Neural cell (in vitro differentiated cells): ENCODE results near the gene CYP26B1. TPM values are rescaled to one million over a fixed set of nuclear protein-coding genes. Genes with fewer than 3 reads are reported as not detected.

Experiments
- H2AFZ ChIP-seq: fragments of 200-600, 300-800 bp; sonication (generic), shearing (Covaris generic); 2 replicates; pipeline ENCODE4 v1.6.0; 2014; ENCODE audit warnings: low read depth, mild to moderate bottlenecking, antibody characterized with exemption, low read length, moderate library complexity
- H3F3A ChIP-seq: fragments of 200-600 bp; shearing (Covaris generic); 2 replicates; pipeline ENCODE4 v1.6.1; 2016; ENCODE audit warnings: mild to moderate bottlenecking, moderate library complexity, mixed read lengths, antibody characterized with exemption, low read length; ENCODE audit not compliant: insufficient read depth, poor library complexity, severe bottlenecking
- H3K27ac ChIP-seq: fragments of 200-600, 300-800 bp; sonication (generic), shearing (Covaris generic); 2 replicates; pipeline ENCODE4 v1.5.1; 2014; ENCODE audit warnings: mild to moderate bottlenecking, low read length, moderate library complexity
- H3K27me3 ChIP-seq: fragments of 300-800, 200-600 bp; sonication (generic), shearing (Covaris generic); 2 replicates; pipeline ENCODE4 v1.6.0; 2014; ENCODE audit warnings: mild to moderate bottlenecking, low read depth, low read length, moderate library complexity; ENCODE audit not compliant: insufficient read depth
- H3K36me3 ChIP-seq: fragments of 300-800, 200-600 bp; sonication (generic), shearing (Covaris generic); 2 replicates; pipeline ENCODE4 v1.5.1; 2014; ENCODE audit warnings: mild to moderate bottlenecking, antibody characterized with exemption, low read length, moderate library complexity; ENCODE audit not compliant: insufficient read depth
- H3K4me2 ChIP-seq: fragments of 300-800, 200-600 bp; sonication (generic), shearing (Covaris generic); 2 replicates; pipeline ENCODE4 v1.6.0; 2014; ENCODE audit warnings: mild to moderate bottlenecking, low read length
- H3K4me3 ChIP-seq: fragments of 300-800, 200-600 bp; sonication (generic), shearing (Covaris generic); 2 replicates; pipeline ENCODE4 v1.5.1; 2014; ENCODE audit warnings: mild to moderate bottlenecking, low read length, moderate library complexity
- H3K79me2 ChIP-seq: fragments of 200-600 bp; shearing (Covaris generic); replicated peaks from 2 replicates; pipeline ENCODE4 v1.6.0; 2014; ENCODE audit warnings: mild to moderate bottlenecking, low read length, moderate library complexity; ENCODE audit not compliant: insufficient read depth
- H3K9ac ChIP-seq: fragments of 300-800, 200-600 bp; sonication (generic), shearing (Covaris generic); 2 replicates; pipeline ENCODE4 v1.6.1; 2016; ENCODE audit warnings: mild to moderate bottlenecking, low read length, mixed read lengths
- H3K9me2 ChIP-seq: fragments of 200-600 bp; shearing (Covaris generic); 2 replicates; pipeline ENCODE4 v1.6.1; 2016; ENCODE audit warnings: mild to moderate bottlenecking, low read length, mixed read lengths; ENCODE audit not compliant: insufficient read depth
- H3K9me3 ChIP-seq: fragments of 200-600, 300-800 bp; sonication (generic), shearing (Covaris generic); 2 replicates; pipeline ENCODE4 v1.6.1; 2016; ENCODE audit warnings: mild to moderate bottlenecking, mixed run types, low read length, moderate library complexity, mixed read lengths
- H4K20me1 ChIP-seq: fragments of 200-600 bp; shearing (Covaris generic); 2 replicates; pipeline ENCODE4 v1.6.1; 2016; ENCODE audit warnings: mild to moderate bottlenecking, mixed run types; ENCODE audit not compliant: insufficient read depth
- CTCF ChIP-seq: fragments of 450-650 bp; IDR thresholded peaks from 2 replicates; pipeline ENCODE4 v1.5.1; 2014; ENCODE audit warnings: antibody characterized with exemption, mild to moderate bottlenecking, moderate library complexity; ENCODE audit not compliant: poor library complexity, severe bottlenecking
- EP300 ChIP-seq: fragments of 450-650 bp; conservative IDR thresholded peaks from 2 replicates; pipeline ENCODE4 v1.6.1; 2014; ENCODE audit warnings: antibody characterized with exemption, mild to moderate bottlenecking, moderate library complexity; ENCODE audit not compliant: poor library complexity, severe bottlenecking
- EZH2 ChIP-seq: fragments of 200-600, 300-800 bp; shearing (Covaris generic), sonication (generic); IDR thresholded peaks from 2 replicates; pipeline ENCODE4 v1.6.1; 2014; ENCODE audit warnings: antibody characterized with exemption, low read length, borderline replicate concordance, mild to moderate bottlenecking; ENCODE audit not compliant: insufficient read depth, poor library complexity, severe bottlenecking
- MXI1 ChIP-seq: fragments of 450-650 bp; conservative IDR thresholded peaks from 2 replicates; pipeline ENCODE4 v1.6.1; 2014; ENCODE audit warnings: antibody characterized with exemption, mild to moderate bottlenecking; ENCODE audit not compliant: poor library complexity, severe bottlenecking
- POLR2AphosphoS5 ChIP-seq: IDR thresholded peaks from 2 replicates; pipeline ENCODE4 v1.6.1; 2012
- RAD21 ChIP-seq: fragments of 450-650 bp; conservative IDR thresholded peaks from 2 replicates; pipeline ENCODE4 v1.6.1; 2014; ENCODE audit warnings: antibody characterized with exemption, mild to moderate bottlenecking, moderate library complexity
- SMC3 ChIP-seq: fragments of 450-650 bp; conservative IDR thresholded peaks from 2 replicates; pipeline ENCODE4 v1.6.1; 2014; ENCODE audit warnings: antibody characterized with exemption, mild to moderate bottlenecking, moderate library complexity; ENCODE audit not compliant: poor library complexity
- TAF1 ChIP-seq: IDR thresholded peaks from 2 replicates; pipeline ENCODE4 v1.6.1; 2012; ENCODE audit warnings: low read depth
- polyA plus RNA-seq: library from polyadenylated mRNA; depleted of rRNA; stranded (reverse); fragments of >200 nt; gene quantifications from 2 replicates; pipeline ENCODE4 v1.2.3, GENCODE V29; 2014
- TF ChIP-seq, protein P1 (sequence below): IDR thresholded peaks from 2 replicates; pipeline ENCODE4 v1.6.1; 2012; ENCODE audit warnings: borderline replicate concordance

The CYP26B1 gene
- polyA plus RNA-seq, 1 donor from 2014 or later: 0.83 TPM

GRCh38 chr2:72115110-72116080 is 32.3 kb downstream of the CYP26B1 start:
- Histone ChIP-seq H4K20me1 (no peaks in the 10 kb centered on the region), H3K9ac (no peak overlapping the region), H3K9me2 (no peaks in the 10 kb centered on the region), H3F3A (no peaks in the 10 kb centered on the region), H3K27ac (no peak overlapping the region), H3K9me3 (no peaks in the 10 kb centered on the region), H3K27me3 (no peaks in the 10 kb centered on the region), H3K36me3 (no peaks in the 10 kb centered on the region), H3K4me2 (no peak overlapping the region), H3K79me2 (no peaks in the 10 kb centered on the region), H2AFZ (no peak overlapping the region), H3K4me3 (no peak overlapping the region)
- TF ChIP-seq RAD21 (no peak), EZH2 (no peak), MXI1 (no peak), SMC3 (no peak), TAF1 (no peak), POLR2AphosphoS5 (no peak), EP300 (no peak), CTCF (no peak)
- TF ChIP-seq, protein P1, sequence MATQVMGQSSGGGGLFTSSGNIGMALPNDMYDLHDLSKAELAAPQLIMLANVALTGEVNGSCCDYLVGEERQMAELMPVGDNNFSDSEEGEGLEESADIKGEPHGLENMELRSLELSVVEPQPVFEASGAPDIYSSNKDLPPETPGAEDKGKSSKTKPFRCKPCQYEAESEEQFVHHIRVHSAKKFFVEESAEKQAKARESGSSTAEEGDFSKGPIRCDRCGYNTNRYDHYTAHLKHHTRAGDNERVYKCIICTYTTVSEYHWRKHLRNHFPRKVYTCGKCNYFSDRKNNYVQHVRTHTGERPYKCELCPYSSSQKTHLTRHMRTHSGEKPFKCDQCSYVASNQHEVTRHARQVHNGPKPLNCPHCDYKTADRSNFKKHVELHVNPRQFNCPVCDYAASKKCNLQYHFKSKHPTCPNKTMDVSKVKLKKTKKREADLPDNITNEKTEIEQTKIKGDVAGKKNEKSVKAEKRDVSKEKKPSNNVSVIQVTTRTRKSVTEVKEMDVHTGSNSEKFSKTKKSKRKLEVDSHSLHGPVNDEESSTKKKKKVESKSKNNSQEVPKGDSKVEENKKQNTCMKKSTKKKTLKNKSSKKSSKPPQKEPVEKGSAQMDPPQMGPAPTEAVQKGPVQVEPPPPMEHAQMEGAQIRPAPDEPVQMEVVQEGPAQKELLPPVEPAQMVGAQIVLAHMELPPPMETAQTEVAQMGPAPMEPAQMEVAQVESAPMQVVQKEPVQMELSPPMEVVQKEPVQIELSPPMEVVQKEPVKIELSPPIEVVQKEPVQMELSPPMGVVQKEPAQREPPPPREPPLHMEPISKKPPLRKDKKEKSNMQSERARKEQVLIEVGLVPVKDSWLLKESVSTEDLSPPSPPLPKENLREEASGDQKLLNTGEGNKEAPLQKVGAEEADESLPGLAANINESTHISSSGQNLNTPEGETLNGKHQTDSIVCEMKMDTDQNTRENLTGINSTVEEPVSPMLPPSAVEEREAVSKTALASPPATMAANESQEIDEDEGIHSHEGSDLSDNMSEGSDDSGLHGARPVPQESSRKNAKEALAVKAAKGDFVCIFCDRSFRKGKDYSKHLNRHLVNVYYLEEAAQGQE: no peak

DNA sequence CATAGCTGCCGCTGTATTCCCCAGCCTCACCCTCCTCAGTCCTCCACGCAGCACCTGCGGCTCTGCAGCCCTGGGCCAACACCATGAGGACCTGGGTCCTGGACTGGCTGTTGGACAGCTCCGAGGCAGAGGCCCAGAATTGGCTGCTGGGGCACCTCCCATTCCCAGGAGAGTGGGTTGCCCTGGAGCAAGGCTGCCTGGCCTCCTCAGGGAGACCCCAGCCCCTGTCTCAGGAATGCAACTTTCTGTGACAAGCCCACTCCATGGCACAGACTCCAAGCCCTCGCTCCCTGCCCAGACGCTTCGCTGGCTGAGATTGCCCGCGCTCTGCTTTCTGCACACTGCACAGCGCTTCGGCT is 33.0 kb downstream of the CYP26B1 start:
- TF ChIP-seq MXI1 (no peak), CTCF (no peak), RAD21 (no peak), TAF1 (no peak), SMC3 (no peak), EP300 (no peak), EZH2 (no peak), POLR2AphosphoS5 (no peak)
- TF ChIP-seq, protein P1: no peak
- Histone ChIP-seq H2AFZ (no peak overlapping the region), H4K20me1 (no peaks in the 10 kb centered on the region), H3K9ac (no peak overlapping the region), H3K27ac (no peak overlapping the region), H3K4me2 (no peak overlapping the region), H3K27me3 (no peaks in the 10 kb centered on the region), H3K79me2 (no peaks in the 10 kb centered on the region), H3K9me2 (no peaks in the 10 kb centered on the region), H3F3A (no peaks in the 10 kb centered on the region), H3K9me3 (no peaks in the 10 kb centered on the region), H3K4me3 (no peak overlapping the region), H3K36me3 (no peaks in the 10 kb centered on the region)
